ENCODE data around the gene MOV10.

Gene MOV10

DNA sequence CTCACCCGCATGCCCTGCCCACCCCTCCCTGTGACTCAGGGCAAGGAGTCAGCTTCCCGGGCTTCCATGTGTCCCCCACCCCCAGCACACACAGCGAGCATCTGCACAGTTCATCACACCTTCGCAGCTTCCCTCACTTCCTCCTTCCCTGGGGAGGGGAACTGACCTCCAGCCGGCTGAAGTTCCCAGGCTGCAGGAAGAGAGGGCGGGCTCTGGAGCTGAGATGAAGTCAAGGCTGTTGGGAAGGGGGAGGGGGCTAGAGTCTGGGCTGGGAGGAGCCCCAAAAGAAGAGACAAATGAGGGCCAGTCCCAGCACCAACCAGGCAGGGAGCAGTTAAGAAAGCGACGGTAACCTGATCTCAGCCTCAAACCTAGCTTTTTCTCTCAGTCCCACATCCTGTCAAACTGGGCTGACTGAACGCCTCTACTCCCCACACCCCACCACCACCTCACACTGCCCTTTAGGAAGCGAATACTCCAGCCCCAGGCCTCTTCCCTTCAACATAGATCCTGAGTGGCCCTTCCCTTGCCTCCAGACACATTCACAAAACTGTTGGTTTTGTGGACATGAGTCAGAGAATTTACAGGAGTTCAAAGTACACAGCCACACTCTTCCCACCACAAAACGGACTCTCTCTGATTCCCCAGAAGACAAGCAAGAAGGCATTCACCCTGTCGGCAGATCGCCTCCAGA lies 30.6 kb downstream of the MOV10 start:
- no peaks in the 10 kb centered on the region for H3K36me3 ChIP-seq (ENCODE audit: insufficient read depth, low read length)
- H3K4me3 ChIP-seq (ENCODE audit: low read depth, low read length): peak overlapping the region; percentile 91
- peak overlapping the region; percentile 84 for H3K27ac ChIP-seq (ENCODE audit: low read depth, low read length)
- H3K4me1 ChIP-seq (ENCODE audit: control insufficient read depth, insufficient read depth, low read length, unreplicated experiment): peaks cover 47% of the 10 kb centered on the region
- no peak overlapping the region for H2AFZ ChIP-seq (ENCODE audit: low read length, unreplicated experiment)
- peaks cover 46% of the 10 kb centered on the region for H3K79me2 ChIP-seq (ENCODE audit: control insufficient read depth, insufficient read depth, low read length, unreplicated experiment)
- no peaks in the 10 kb centered on the region for H3K27me3 ChIP-seq (ENCODE audit: insufficient read depth, low read length)

- Histone ChIP-seq H3K27me3 (ENCODE audit: insufficient read depth, low read length) (no peaks in the 10 kb centered on the region), H2AFZ (ENCODE audit: low read length, unreplicated experiment) (peak within 1 kb of the TSS; percentile 78), H3K79me2 (ENCODE audit: control insufficient read depth, insufficient read depth, low read length, unreplicated experiment) (peaks cover 46% of the 10 kb centered on the region), H3K36me3 (ENCODE audit: insufficient read depth, low read length) (no peaks in the 10 kb centered on the region), H3K4me1 (ENCODE audit: control insufficient read depth, insufficient read depth, low read length, unreplicated experiment) (peaks cover 32% of the 10 kb centered on the region), H3K27ac (ENCODE audit: low read depth, low read length) (peak within 1 kb of the TSS; percentile 84), H3K4me3 (ENCODE audit: low read depth, low read length) (peak within 1 kb of the TSS; percentile 91)
These were observed 32.2 kb downstream of the MOV10 start, which contains the start of gene RHOC for GRCh38 chr1:112706505-112707220. RHOC (minus strand) TSS chr1:112707127; CDS start chr1:112703799, 3,328 bp downstream.

DNA sequence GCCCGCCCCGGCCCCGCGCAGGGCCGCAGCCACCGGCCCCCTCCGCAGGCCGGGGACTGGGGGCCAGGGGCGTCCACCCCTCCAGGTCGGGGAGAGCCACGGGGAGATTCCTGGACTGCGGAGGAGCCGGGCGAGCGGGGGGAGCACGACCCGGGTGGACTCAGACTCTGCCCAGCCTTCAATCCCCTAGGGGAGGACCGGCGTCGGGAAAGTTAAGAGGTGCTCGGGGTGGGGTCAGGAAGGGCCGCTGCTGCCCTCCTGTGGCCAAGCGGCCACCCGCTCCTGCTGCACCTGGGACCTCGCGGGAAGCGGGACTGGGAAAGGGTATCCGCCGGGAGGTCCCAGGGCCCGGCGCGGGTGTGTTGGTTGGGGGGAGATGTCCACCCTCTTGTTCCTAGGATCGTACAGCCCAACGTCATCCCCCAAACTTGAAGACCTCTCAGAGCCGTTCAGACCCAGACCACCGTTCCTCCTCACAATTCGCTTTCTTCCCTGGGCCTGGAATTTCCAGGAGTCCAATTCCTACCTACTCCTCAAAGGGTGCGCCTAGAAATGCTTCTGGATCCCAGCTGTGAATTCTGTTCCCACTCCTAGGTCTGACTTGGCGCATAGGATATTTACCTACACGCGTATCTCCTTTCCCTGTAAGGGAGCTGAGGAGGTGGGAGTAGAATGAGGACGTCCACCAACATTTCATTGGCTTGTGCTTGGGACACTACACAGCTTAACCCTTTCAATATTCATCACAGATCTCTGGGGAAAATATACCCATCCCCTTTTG lies 33.0 kb downstream of the MOV10 start:
- Histone ChIP-seq H3K4me3 (ENCODE audit: low read depth, low read length) (peak overlapping the region; percentile 91), H3K79me2 (ENCODE audit: control insufficient read depth, insufficient read depth, low read length, unreplicated experiment) (peaks cover 44% of the 10 kb centered on the region), H3K4me1 (ENCODE audit: control insufficient read depth, insufficient read depth, low read length, unreplicated experiment) (peaks cover 24% of the 10 kb centered on the region), H3K27me3 (ENCODE audit: insufficient read depth, low read length) (no peaks in the 10 kb centered on the region), H2AFZ (ENCODE audit: low read length, unreplicated experiment) (peak overlapping the region; percentile 78), H3K27ac (ENCODE audit: low read depth, low read length) (no peak overlapping the region), H3K36me3 (ENCODE audit: insufficient read depth, low read length) (no peaks in the 10 kb centered on the region)

- no peaks in the 10 kb centered on the region for H3K27me3 ChIP-seq (ENCODE audit: insufficient read depth, low read length)
- no peak overlapping the region for H3K27ac ChIP-seq (ENCODE audit: low read depth, low read length)
- H3K36me3 ChIP-seq (ENCODE audit: insufficient read depth, low read length): no peaks in the 10 kb centered on the region
- peaks cover 21% of the 10 kb centered on the region for H3K4me1 ChIP-seq (ENCODE audit: control insufficient read depth, insufficient read depth, low read length, unreplicated experiment)
- H3K79me2 ChIP-seq (ENCODE audit: control insufficient read depth, insufficient read depth, low read length, unreplicated experiment): peaks cover 38% of the 10 kb centered on the region
- H2AFZ ChIP-seq (ENCODE audit: low read length, unreplicated experiment): peak overlapping the region; percentile 10
- H3K4me3 ChIP-seq (ENCODE audit: low read depth, low read length): peak overlapping the region; percentile 91
These were observed 33.6 kb downstream of the MOV10 start for GRCh38 chr1:112708002-112708448.

GRCh38 chr1:112708489-112708888 lies 34.0 kb downstream of the MOV10 start:
- H2AFZ ChIP-seq (ENCODE audit: low read length, unreplicated experiment): no peak overlapping the region
- H3K27ac ChIP-seq (ENCODE audit: low read depth, low read length): no peak overlapping the region
- peaks cover 34% of the 10 kb centered on the region for H3K79me2 ChIP-seq (ENCODE audit: control insufficient read depth, insufficient read depth, low read length, unreplicated experiment)
- no peaks in the 10 kb centered on the region for H3K36me3 ChIP-seq (ENCODE audit: insufficient read depth, low read length)
- H3K4me1 ChIP-seq (ENCODE audit: control insufficient read depth, insufficient read depth, low read length, unreplicated experiment): peaks cover 21% of the 10 kb centered on the region
- H3K27me3 ChIP-seq (ENCODE audit: insufficient read depth, low read length): no peaks in the 10 kb centered on the region
- H3K4me3 ChIP-seq (ENCODE audit: low read depth, low read length): no peak overlapping the region

DNA sequence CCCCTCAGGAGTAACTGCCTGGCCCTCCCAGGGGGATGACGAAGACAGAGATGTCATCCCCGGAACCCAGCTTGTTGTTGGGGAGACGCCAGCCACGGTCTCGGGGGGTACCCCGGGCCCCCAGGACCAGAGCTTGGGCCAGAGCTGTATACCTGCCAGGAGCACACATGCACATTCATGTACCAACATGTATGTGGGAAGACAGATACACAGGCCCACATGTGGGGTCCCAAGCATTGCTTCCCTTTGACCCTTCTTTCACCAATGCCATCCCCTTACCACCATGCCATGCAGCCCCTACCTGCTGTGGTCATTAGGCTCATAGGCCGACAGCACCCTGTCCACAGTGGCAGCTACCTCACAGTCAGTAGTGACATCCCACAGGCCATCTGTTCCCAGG lies 35.7 kb downstream of the MOV10 start:
- H3K4me3 ChIP-seq (ENCODE audit: low read depth, low read length): no peak overlapping the region
- no peaks in the 10 kb centered on the region for H3K27me3 ChIP-seq (ENCODE audit: insufficient read depth, low read length)
- no peak overlapping the region for H3K27ac ChIP-seq (ENCODE audit: low read depth, low read length)
- H3K79me2 ChIP-seq (ENCODE audit: control insufficient read depth, insufficient read depth, low read length, unreplicated experiment): peaks cover 19% of the 10 kb centered on the region
- peaks cover 8% of the 10 kb centered on the region for H3K4me1 ChIP-seq (ENCODE audit: control insufficient read depth, insufficient read depth, low read length, unreplicated experiment)
- H3K36me3 ChIP-seq (ENCODE audit: insufficient read depth, low read length): no peaks in the 10 kb centered on the region
- no peak overlapping the region for H2AFZ ChIP-seq (ENCODE audit: low read length, unreplicated experiment)

DNA sequence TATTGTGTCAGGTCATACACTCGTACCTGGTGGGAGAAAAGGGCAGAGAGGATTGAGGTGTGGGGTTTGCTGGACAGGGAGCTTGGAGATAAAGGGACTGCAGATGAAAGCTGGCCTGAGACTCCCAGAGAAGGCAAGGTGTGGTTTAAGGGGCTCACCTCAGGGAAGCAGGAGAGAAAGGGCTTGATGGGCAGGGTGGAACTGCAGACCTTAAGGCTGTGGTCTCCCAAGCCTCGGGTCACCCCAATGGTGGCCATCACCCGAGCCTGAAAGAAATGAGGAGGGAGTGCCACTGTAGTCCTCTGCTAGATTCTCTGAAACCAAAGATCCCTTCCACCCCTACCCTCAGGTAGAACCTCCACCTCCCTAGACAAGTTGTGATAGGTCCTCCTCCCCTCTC lies 36.1 kb downstream of the MOV10 start:
- peaks cover 17% of the 10 kb centered on the region for H3K79me2 ChIP-seq (ENCODE audit: control insufficient read depth, insufficient read depth, low read length, unreplicated experiment)
- H2AFZ ChIP-seq (ENCODE audit: low read length, unreplicated experiment): no peak overlapping the region
- no peak overlapping the region for H3K27ac ChIP-seq (ENCODE audit: low read depth, low read length)
- H3K27me3 ChIP-seq (ENCODE audit: insufficient read depth, low read length): no peaks in the 10 kb centered on the region
- no peaks in the 10 kb centered on the region for H3K36me3 ChIP-seq (ENCODE audit: insufficient read depth, low read length)
- H3K4me1 ChIP-seq (ENCODE audit: control insufficient read depth, insufficient read depth, low read length, unreplicated experiment): peaks cover 8% of the 10 kb centered on the region
- H3K4me3 ChIP-seq (ENCODE audit: low read depth, low read length): no peak overlapping the region

- H2AFZ ChIP-seq (ENCODE audit: low read length, unreplicated experiment): no peak overlapping the region
- peaks cover 8% of the 10 kb centered on the region for H3K4me1 ChIP-seq (ENCODE audit: control insufficient read depth, insufficient read depth, low read length, unreplicated experiment)
- H3K36me3 ChIP-seq (ENCODE audit: insufficient read depth, low read length): no peaks in the 10 kb centered on the region
- peaks cover 12% of the 10 kb centered on the region for H3K79me2 ChIP-seq (ENCODE audit: control insufficient read depth, insufficient read depth, low read length, unreplicated experiment)
- H3K27me3 ChIP-seq (ENCODE audit: insufficient read depth, low read length): no peaks in the 10 kb centered on the region
- no peak overlapping the region for H3K4me3 ChIP-seq (ENCODE audit: low read depth, low read length)
- no peak overlapping the region for H3K27ac ChIP-seq (ENCODE audit: low read depth, low read length)
These were observed 36.6 kb downstream of the MOV10 start for GRCh38 chr1:112711041-112711440.

DNA sequence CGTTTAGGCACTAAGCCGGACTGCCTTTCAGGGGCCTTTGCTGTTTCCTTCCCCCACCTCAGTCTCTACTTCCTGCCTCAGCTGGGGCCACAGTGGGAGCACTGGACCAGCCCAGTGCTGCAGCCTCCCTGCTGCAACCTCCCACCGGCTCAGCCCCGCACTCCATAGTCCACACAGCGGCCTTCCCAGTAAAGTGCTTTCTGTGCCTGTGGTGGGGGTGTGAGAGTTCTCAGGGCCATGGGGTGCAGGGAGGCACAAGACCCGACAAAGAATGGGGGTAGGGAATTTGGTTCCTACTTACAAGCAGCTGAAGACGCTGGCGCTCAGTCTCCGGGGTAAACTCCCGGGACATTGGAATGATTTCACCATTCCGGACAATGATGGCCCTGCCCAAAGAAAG lies 37.2 kb downstream of the MOV10 start:
- Histone ChIP-seq H3K79me2 (ENCODE audit: control insufficient read depth, insufficient read depth, low read length, unreplicated experiment) (peaks cover 6% of the 10 kb centered on the region), H2AFZ (ENCODE audit: low read length, unreplicated experiment) (no peak overlapping the region), H3K4me3 (ENCODE audit: low read depth, low read length) (no peak overlapping the region), H3K27ac (ENCODE audit: low read depth, low read length) (no peak overlapping the region), H3K36me3 (ENCODE audit: insufficient read depth, low read length) (no peaks in the 10 kb centered on the region), H3K27me3 (ENCODE audit: insufficient read depth, low read length) (no peaks in the 10 kb centered on the region), H3K4me1 (ENCODE audit: control insufficient read depth, insufficient read depth, low read length, unreplicated experiment) (peaks cover 8% of the 10 kb centered on the region)

DNA sequence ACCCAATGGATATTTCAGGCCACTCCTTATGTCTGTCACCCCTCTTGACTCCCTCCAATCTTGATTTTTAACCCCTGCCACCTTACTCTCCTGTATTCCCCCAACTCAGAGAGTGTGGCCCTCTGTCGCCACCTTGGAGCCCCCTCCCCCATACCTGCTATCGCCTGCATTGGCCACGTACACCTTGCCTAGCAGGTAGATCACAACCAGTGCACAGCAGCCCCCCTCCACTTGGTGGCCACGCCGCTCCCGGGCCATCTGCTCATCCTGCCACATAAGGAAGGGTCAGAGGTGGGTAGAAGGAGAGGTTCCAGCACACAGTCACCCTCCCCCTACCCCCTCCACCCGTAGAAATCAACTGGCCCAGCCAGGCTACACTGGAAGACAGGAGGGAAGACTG lies 37.7 kb downstream of the MOV10 start:
- no peaks in the 10 kb centered on the region for H3K27me3 ChIP-seq (ENCODE audit: insufficient read depth, low read length)
- H3K4me1 ChIP-seq (ENCODE audit: control insufficient read depth, insufficient read depth, low read length, unreplicated experiment): peaks cover 8% of the 10 kb centered on the region
- no peak overlapping the region for H3K27ac ChIP-seq (ENCODE audit: low read depth, low read length)
- H3K4me3 ChIP-seq (ENCODE audit: low read depth, low read length): no peak overlapping the region
- peaks cover under 1% of the 10 kb centered on the region for H3K79me2 ChIP-seq (ENCODE audit: control insufficient read depth, insufficient read depth, low read length, unreplicated experiment)
- H2AFZ ChIP-seq (ENCODE audit: low read length, unreplicated experiment): no peak overlapping the region
- no peaks in the 10 kb centered on the region for H3K36me3 ChIP-seq (ENCODE audit: insufficient read depth, low read length)
